GM04504 (cell line): ENCODE data around the gene UTP11.

ENCODE experiments used
- DNase-seq: peaks from one replicate; pipeline ENCODE4 v3.0.0-alpha.2; 2012; ENCODE audit warnings: low read depth

UTP11 gene

DNA sequence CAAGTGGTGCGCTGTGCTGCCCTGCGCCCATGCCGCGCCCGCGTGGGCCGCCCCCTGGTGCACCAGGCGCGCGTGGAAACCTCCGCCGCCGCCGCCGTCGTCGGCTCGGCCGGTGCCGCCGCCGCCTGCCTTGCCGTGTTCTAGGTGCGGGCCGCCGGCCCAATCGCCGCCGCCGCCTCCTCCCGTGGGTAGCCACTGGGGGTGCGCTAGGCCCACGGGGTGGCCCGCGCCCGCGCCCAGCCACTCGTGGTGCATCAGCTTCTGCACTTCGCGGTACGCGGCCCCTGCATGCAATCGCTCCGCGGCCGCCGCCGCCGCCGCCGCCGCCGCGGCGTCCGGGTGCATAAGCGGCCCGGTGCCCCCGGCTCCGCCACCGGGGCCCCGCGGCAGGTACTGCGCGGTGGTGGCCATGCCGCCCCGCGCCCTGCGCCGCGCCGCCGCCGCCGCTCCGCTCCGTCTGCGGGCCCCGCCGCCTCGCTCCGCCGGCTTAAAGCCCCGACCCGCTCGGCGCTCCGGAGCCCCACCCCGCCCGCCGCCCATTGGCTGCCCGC, 33.9 kb downstream of the UTP11 start, which contains the start of gene POU3F1:
POU3F1 (minus strand) TSS at position 461 of the 551 bp plus-strand sequence; CDS start at position 411, 50 bp downstream.
- no peak for DNase-seq

DNA sequence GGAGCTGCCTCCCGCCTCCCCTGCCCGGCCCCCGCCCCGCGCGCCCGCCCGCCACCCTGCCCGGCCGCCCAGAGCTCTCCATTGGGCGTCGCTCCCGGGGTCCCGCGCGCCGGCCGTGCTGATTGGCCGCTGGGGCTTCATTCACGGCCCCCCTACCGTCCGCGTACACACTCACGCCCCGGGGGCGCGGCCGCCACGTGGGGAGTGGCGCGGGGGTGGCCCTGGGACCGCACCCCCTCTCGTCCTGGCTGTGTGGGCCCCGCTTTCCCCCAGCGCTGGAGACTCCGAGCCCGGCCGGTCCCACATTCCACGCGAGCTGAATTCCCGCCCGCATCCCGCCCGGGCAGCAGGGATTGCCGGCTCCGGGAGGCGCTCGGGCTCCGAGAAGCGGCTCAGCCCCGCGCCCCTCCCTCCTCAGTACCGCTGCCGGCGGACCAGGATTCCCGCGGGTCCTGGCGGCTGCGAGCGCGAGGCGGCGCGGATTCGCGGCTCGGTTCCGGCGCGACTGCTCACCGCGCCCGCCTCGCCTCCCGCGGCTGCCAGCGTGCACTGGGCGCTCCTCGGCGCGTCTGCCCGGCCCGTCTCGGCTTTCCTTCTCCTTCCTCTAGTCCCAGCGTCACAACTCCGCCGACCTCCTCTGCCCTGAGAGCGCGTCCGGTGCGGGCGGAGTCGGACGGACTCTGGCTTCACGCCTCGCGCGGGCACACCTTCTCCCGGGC, 34.5 kb downstream of the UTP11 start:
- DNase-seq = no peak

DNA sequence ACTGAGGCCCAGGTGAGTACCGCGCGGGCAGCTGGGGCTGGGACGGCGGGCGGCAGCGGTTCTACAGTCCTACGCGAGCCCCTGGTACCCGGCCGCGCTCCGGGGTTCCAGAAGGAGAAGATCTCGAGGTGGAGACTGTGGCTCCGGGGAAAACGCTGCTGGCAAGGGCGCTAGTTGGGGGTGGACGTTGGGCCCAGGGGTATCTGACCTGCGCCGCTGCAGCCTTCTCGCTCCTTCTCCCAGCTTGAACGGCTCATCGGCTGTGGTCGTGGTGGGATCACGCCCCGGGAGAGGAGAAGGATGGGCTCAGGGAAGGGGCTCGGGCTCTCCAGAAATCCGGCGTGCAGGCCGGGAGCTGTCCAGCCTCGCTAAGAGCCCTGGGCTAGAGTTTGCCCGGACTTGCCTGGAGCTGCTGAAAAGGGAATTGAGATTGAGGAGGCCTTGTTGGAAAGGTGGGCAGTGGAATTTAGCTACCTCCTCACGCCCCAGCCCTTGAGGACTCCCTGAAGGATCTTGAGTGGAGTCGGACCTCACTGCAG, 35.1 kb downstream of the UTP11 start:
- no peak for DNase-seq

DNA sequence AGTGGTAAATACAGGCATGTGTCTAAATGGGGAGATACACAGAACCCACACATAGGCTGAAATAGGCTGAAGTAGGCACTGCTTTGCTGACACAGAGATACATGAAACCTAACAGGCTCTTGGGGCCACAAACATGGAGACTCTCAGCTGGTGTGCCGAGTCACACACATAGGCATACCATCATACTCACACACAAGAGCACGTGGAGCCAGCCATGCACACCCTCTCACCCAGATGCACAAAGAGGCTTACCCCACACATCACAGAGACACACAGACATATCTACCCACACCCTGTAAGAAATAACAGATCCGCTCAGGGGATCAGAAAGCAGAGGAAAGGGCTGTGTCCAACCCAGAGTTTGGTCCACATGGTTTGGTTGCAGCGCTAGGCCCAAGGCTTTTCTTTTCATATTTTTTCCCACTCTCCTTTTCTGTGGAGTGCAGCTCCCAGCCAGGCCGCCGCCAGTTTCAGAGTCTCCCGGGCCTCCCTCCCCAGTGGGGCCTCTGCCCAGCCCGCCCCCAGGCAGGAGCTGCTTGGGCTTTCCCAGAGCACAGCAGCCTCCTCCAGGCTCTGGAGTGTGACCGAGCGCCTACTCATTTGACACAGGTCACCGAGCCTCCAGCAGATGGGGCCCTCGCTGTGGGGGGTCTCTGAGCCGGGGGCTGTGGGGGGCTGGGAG, 38.0 kb downstream of the UTP11 start:
- no peak for DNase-seq

DNA sequence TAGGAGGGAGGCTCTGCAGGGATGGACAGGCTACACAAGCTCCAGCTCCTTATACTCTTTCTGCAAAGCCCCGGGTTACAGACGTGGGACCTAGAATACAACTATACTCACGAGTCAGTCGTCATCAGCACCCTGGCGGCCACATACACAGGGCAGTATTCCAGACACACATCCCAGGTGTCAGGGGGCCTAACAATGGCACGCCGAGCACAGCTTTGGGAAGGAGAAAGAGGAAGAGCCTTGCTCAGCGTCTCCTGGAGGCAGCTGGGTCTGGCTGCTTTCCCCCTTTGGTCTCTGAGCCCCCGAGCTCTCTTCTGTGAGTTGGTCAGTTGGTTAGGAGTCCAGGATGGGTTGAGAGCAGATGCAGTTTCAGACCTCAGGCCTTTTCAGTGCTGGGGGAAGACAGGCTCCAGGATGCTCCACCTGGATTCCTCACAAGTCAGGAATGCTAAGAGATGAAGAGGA, 38.6 kb downstream of the UTP11 start:
- no peak for DNase-seq

DNA sequence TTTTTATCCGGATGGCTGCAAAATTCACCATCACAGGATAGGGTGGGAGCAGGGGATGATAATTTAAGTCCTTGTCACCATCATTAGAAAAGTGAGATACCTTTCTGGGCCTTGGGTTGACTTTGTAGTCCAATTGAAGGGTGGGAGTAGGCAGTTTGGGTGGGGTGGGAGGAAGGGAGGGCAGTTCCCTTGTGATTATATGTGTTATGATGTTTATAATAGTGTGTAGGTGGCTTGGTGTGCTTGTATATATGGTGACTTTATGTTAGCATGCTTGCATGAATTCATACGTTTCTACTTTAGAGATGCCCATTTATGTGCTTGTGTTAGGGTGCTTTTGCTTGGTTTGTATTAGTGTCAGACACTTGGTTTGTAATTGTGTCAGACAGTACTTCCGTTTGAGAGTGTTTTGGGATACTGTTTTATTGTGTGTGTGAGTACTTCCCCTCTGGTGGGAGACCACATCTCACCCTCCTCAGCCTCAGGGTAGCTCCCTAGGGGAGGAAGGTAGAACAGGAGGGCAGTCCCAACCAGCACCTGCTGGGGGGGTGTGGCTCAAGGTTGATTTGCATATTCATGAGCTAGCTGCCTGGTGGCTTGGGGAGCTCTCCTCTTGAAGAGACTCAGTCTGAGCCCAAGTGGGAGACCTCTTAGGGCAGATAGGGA, 40.3 kb downstream of the UTP11 start:
- DNase-seq = no peak

DNA sequence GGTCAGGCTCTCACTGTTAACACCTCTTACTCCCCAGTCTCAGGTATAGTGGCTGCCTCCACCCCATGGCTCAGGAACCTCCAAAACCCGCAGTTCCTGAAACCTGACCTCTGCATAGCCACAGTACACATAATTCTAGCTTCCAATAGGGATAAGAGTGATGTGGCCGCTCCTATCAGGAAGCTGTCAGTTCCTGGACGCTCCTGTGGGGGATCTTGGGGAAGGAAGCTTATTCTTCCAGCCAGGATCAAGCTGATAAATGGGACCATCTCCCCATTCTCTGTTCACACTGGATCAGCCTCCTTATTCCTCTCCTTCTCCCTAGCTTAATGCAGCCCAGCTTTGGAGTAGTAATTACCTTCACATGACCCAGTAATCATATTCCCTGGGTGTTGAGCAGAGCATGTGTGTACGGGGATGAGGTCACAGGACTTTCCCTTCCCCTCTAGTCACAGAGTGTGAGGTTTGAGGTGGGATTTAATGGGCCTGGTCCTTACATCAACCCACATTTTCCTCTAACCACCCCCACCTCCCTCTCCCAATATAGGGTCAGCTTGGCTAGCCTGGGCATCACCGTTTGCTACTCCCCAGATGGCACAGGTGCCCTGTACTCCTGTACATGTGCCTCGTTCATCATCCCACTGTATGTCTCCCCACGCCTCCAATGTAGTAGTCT, 41.0 kb downstream of the UTP11 start:
- DNase-seq = no peak

DNA sequence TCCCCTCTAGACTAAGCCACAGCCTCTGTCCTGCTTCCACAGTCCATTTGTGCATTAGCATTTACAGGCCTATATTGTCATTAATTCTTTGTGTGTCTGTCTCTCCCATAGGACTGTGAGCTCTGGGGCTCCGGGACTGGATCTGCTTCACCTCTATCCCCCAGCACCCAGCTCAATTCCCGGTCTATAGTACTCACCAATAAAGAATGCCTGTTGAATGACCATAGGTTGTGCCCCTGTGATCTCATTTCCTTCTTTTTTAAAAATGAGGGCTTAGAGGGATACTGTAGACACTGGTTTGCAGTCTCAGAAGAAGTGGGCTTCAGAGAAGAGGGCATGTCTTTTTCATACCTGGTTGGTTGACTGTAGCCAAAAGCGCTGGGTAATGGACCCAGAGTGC, 42.9 kb downstream of the UTP11 start:
- DNase-seq = no peak

DNA sequence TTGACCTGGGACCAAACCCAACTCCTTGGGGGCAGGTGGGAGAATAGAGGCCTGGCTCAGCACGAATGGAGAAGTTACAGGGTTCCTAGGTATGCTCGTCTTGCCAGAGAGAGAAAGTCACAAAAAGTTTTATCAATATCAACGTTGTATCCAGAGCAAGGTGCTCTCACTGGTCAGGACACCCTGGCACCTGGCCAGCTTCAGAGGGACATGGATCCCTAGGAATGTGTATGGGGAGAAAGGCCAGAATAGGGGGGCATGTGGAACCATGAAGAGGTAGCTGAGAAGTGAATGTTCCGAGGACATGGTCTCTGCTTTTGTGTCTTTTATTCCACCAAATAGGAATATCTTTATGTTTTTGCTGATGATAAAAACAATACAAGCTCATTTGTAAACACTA, 43.4 kb downstream of the UTP11 start:
- no peak for DNase-seq

DNA sequence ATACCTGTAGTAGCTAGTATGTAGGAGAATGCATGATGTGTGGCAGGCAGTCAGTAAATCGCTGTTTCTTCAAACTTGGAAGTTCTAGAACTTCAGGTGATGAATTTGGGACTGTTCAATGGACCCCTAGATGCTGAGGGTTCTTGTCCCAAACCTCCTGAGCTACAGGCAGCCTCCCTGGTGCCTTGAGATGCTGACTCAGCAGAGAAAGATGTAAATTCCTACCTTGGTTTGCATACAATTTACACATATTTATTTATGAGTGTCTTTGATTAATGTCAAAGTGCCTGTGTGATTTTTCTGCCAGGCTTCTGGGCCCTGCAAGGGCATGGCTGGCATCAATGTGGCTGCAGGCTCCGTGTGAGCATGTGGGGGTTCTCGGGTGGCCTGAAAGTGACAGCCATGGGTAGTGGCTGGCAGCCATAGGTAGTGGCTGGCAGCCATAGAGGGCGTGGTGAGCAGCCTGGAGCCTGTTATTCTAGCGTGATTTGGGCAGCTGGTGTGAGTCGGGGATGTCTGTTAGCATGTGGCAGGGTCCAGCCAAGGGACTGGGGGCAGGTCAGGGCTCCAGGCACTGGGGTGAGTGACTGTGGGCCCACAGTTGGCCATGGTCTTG, 47.2 kb downstream of the UTP11 start:
- DNase-seq = no peak

DNA sequence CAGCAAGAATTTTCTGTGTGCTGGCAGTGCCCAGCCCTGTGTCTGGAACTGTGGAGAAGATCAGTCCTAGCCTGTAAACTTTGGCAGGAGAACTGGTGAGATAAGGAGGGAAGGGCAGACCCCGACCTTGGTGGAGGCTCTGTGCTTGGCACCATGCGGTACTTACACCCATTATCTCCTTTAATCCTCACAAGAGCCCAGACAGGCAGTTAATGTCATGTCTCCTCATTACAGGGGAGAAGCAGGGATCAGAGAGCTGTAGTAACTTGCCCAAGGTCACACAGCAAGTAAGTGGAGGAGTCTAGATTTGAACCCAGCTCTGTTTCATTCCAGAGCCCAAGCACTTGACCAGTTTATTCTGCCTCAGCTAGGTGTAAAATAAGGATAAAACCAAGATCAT, 48.0 kb downstream of the UTP11 start:
- no peak for DNase-seq

DNA sequence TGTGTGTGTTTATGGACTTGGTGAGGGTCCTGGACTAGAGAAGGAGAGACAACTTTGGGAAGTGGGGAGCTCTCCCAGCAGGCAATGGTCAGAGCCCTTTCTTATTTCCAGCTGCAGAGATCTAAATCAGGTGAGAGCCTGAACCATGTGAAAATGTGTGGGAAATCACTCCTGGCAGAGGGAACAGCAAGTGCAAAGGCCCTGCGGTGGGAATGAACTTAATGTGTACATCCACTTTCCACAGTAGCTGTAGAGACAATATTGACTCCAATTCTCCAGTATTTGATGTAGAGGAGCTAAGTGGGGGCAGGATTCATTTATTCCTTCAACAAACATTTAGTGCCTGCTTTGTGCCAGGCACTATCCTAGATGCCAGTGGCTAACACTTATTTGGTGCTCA, 48.8 kb downstream of the UTP11 start:
- no peak for DNase-seq

DNA sequence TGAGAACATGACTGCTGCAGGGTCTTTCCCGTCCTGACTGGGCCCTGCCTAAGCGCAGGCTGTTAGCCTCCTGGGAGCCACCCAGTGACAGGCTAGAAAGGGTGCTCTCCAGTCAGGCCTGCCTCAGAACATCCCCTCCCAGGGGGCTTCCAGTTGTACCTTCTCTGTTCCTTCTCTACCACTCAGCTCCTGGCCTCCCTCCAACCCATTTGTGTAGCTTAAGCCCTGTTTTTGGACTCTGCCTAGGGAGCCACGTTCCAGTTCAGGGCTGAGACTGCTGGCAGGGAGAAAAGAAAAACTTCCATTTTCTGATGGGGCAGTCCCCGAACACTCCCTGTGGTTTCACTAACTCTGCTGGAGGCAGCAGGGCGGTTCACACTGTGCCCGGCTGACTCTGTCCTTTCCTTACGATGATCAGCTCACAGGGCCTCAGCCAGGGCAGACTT, 49.4 kb downstream of the UTP11 start:
- DNase-seq = no peak

DNA sequence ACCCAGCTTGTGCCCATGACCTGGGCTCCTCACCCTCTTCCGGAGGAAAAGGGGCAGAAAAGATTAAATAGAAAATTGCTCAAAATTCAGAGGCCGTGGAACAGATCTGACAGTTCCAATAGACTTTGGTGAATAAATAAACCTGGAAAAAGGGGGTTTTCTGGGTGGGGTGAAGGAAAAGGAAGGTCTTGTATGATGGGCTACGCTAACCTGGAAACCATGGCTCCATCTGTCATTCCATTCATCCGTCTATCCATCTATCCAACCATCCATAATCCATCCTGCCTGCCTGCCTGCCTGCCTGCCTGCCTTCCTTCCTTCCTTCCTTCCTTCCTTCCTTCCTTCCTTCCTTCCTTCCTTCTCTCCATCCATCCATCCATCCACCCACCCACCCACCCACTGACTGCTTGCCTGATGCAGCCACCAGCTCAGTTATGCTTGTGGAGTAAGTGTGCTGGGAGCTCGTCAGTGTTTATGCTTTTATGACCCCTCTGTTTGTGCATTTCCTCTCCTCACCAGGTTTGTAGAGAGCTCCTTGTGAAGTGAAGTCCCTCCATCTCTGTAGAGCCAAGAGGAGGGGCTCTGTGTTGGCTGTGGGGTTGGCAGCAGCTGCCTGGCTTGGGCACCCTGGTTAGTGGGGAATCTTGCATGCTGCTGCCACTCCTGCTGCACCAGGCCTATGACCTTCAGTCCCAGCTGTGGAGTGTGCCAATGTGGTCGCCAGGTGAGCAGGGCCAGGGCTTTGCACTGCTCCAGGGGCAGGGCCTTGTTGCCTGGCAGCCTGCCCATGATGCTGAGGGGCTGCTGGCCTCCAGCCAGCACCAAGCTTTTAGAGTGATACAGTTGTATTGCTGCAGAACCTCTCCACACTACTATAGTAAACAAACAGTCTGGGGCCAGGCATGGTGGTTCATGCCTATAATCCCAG, 50.1 kb downstream of the UTP11 start:
- no peak for DNase-seq

DNA sequence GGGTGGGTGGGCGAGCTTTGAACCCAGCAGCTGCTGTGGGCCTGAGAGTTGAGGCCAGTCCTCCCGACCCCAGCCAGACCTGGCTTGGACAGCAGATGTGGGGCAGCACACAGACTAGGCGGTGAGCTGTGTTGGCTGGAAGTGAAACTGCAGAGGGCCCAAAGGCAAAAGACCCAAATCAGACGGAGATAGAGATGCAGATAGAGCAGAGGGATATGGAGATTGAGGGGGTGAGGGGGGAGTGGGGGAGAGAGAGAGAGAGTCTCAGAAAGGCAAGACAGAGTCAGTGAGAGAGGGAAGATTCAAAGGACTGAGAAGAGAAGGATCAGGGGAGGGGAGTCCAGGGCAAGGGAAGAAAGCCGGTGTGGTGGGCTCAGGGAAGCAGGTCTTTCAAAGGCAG, 51.1 kb downstream of the UTP11 start:
- no peak for DNase-seq

DNA sequence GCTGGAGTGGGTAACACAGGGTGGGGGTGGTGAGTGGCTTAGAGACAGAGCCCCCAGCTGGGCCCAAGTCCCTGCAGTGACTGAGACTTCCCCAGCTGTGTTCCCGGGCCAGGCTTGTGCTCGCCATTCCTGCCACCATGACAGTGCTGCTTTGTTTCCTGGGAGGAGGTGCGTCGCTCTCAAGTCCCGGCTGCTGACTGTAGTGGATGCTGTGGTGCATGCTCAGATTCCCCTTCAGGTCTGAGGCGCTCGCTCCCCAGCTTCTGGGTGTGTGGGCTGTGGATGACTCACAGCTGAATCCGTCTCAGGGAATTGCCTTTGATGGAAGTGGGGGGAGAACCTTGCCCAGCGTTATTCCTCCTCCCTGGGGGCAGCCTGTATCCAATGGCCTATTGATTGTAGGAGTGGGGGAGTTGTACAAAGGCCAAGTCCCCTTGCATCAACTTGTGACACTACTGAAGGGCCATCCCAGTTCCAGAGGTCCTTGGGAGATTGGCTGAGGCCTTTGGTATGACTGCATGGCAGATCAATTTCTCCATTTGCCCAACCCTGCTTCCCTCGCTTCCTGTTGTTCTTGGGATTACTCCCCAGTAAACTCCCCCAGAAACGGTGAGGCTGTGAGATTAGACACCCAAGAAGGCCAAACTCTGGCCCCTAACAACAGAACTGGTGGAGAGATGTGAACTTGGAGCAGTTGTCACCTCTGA, 51.8 kb downstream of the UTP11 start:
- no peak for DNase-seq

DNA sequence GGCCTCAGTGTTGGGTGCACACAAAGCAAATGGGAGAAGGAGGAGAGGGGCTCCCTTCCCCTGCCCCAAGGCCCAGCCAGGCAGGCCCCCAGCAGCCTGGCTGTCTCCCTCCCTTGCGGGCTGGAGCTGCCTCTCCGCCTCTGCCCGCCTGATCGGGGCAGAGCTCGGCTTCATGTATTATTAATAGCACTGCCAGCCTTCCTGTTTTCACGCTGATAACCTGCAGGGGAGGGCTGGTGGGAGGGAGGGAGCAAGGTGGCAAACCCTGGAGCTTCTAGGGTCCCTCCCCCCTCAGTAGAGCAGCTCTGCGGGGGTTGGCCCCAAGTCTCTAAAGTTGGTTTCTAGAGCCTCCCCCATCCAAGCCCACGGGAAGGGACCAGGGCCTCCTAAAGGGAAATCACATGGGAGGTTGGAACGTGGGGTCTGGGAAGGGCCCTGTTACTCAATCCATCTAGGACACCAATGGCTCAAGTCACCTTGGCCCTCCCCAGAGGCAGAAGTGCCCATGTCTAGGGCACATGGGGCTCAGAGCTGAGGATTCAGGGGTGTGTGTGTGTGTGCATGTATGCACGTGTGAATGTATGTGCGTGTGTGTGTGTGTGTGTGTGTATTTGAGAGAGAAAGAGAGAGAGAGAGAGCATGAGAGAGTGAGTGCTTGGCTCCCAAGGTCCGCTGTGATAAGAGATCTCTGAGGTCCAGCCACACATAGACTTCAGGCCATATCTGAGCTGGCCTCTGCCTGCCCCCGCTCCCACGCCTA, 55.9 kb downstream of the UTP11 start:
- DNase-seq = no peak

DNA sequence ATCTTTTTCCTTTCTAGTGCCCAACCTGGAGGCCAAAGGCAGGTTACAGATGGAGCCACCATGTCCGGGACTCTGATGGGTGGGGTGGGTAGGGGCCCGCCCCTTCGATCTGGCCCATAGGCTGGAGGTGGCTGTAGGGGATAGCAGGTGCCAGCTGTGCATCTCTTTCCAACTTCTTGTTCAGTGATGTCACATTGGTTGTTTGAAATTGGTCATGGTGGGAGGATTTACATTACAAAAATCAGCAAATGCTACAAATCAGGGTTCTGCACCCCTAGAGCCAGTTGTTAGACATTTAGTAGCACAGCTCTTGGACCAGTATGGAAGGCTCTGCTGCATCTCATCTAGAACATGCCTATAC, 56.4 kb downstream of the UTP11 start:
- DNase-seq = no peak
